ENCODE measurements around the gene GNG7.

GRCh38 chr19:2729943-2730818, 27.7 kb upstream of the GNG7 start:
- TF ChIP-seq CTCF (IDR thresholded peaks at IDR 0.05; ENCODE audit: low read depth, low read length, poor library complexity, severe bottlenecking) (no peak), EZH2phosphoT487 (IDR thresholded peaks at IDR 0.05; ENCODE audit: borderline replicate concordance, low read length) (no peak)

All from DOHH2 (cell line).